ENCODE measurements around the gene SLC39A3. TPM values are rescaled to one million over a fixed set of nuclear protein-coding genes. Genes with fewer than 3 reads are reported as not detected.

Gene SLC39A3
- total and polyA plus RNA-seq, 2 experiments from 2014 or later, result 36.1 to 44.3 TPM

GRCh38 chr19:2703691-2704216, 36.1 kb downstream of the SLC39A3 start:
- no peak for DNase-seq (ENCODE audit: low spot score)

GRCh38 chr19:2703077-2703437, 36.8 kb downstream of the SLC39A3 start:
- no peak overlapping the region for H2AFZ ChIP-seq
- no peak overlapping the region for H3K4me3 ChIP-seq
- H3K4me1 ChIP-seq (ENCODE audit: insufficient read depth), result peaks cover 3% of the 10 kb centered on the region
- no peaks in the 10 kb centered on the region for H3K79me2 ChIP-seq
- H3K27me3 ChIP-seq, result peaks cover 11% of the 10 kb centered on the region
- no peak overlapping the region for H3K27ac ChIP-seq
- no peaks in the 10 kb centered on the region for H3K9me2 ChIP-seq (replicated peaks; ENCODE audit: insufficient read depth)
- 82% methylated on average over 5 of the region's 5 CpGs for WGBS (ENCODE audit: low lambda C conversion rate, missing lambda C conversion rate)
- no peaks in the 10 kb centered on the region for H3K9me3 ChIP-seq (ENCODE audit: low read depth)
- H4K20me1 ChIP-seq (ENCODE audit: insufficient read depth, poor library complexity, severe bottlenecking), result no peaks in the 10 kb centered on the region
- H3K4me2 ChIP-seq, result peak overlapping the region; percentile 82
- no peak for DNase-seq (ENCODE audit: low spot score)
- no peak for TF ChIP-seq EZH2phosphoT487 (IDR thresholded peaks at IDR 0.05; ENCODE audit: low read depth, severe bottlenecking, unreplicated experiment)
- TF ChIP-seq CTCF (IDR thresholded peaks at IDR 0.05; ENCODE audit: poor library complexity), result no peak
- no peaks in the 10 kb centered on the region for H3K36me3 ChIP-seq (replicated peaks; ENCODE audit: insufficient read depth, low read depth)

More at GRCh38 chr19:2703691-2704216, 36.1 kb downstream of the SLC39A3 start:
- no peak for TF ChIP-seq EZH2phosphoT487 (IDR thresholded peaks at IDR 0.05; ENCODE audit: low read depth, severe bottlenecking, unreplicated experiment)
- no peak for TF ChIP-seq CTCF (IDR thresholded peaks at IDR 0.05; ENCODE audit: poor library complexity)
- no peak for TF ChIP-seq EZH2 (IDR thresholded peaks at IDR 0.05; ENCODE audit: borderline replicate concordance)
- 68% methylated on average over 6 of the region's 6 CpGs for WGBS (ENCODE audit: low lambda C conversion rate, missing lambda C conversion rate)
- H3K27me3 ChIP-seq, result peaks cover 11% of the 10 kb centered on the region
- H3K4me1 ChIP-seq (ENCODE audit: insufficient read depth), result peaks cover 3% of the 10 kb centered on the region
- H3K36me3 ChIP-seq (replicated peaks; ENCODE audit: insufficient read depth, low read depth), result no peaks in the 10 kb centered on the region
- H3K27ac ChIP-seq, result no peak overlapping the region
- no peaks in the 10 kb centered on the region for H3K79me2 ChIP-seq
- no peak overlapping the region for H2AFZ ChIP-seq
- no peaks in the 10 kb centered on the region for H3K9me3 ChIP-seq (ENCODE audit: low read depth)
- no peaks in the 10 kb centered on the region for H3K9me2 ChIP-seq (replicated peaks; ENCODE audit: insufficient read depth)
- no peak overlapping the region for H3K4me3 ChIP-seq
- no peak overlapping the region for H3K4me2 ChIP-seq
- no peaks in the 10 kb centered on the region for H4K20me1 ChIP-seq (ENCODE audit: insufficient read depth, poor library complexity, severe bottlenecking)

DNA sequence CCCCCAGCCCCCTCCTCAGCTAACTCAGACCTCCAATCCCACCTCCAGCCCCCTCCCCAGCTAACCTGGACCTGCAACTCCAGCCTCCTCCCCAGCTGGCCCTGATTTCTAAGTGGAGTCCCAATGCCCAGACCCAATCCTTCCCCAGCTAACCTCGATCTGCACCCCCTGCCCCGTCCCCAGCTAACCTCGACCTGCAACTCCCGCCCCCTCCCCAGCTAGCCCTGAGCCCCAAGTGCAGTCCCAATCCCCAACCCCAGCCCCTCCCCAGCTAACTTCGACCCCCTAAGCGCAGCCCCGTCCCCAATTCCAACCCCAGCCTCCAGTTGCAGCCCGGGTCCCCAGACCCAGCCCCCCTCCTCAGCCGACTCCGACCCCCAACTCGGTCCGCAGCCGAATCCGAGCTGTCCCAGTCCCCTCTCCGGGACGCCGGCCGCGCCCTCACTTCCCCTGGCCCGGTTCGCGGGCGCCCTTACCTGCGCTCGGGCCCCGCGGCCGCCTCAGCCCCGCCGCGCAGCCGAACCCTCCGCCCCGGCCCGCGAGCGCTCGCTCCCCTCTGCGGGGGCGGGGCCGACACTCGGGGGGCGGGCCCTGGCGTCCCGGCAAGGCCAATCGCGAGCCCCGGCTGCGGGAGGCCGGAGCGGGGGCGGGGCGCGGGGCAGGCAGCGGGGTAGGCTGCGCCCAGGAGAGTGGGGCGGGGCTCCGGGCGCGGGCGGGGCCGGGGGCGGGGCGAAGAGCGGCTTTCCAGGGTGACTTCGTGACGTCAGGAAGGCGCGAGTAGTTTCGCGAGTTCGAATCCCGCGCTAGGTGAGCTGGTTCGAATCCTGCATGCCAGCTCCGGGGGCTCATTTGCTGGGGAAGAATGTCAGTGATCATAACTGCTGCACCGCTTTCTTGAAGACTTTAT, 37.4 kb downstream of the SLC39A3 start, which contains the start of gene GNG7:
TSS of gene GNG7 (minus strand) at position 525 of the 907 bp plus-strand sequence. CDS start 182,006 bp downstream, outside the sequence.
- no peaks in the 10 kb centered on the region for H3K79me2 ChIP-seq
- H3K9me2 ChIP-seq (replicated peaks; ENCODE audit: insufficient read depth), result no peaks in the 10 kb centered on the region
- no peaks in the 10 kb centered on the region for H4K20me1 ChIP-seq (ENCODE audit: insufficient read depth, poor library complexity, severe bottlenecking)
- peak within 1 kb of the TSS; percentile 71 for H2AFZ ChIP-seq
- TF ChIP-seq EZH2phosphoT487 (IDR thresholded peaks at IDR 0.05; ENCODE audit: low read depth, severe bottlenecking, unreplicated experiment) (no peak), CTCF (IDR thresholded peaks at IDR 0.05; ENCODE audit: poor library complexity) (no peak), EZH2 (IDR thresholded peaks at IDR 0.05; ENCODE audit: borderline replicate concordance) (no peak)
- peaks cover 3% of the 10 kb centered on the region for H3K4me1 ChIP-seq (ENCODE audit: insufficient read depth)
- H3K36me3 ChIP-seq (replicated peaks; ENCODE audit: insufficient read depth, low read depth), result no peaks in the 10 kb centered on the region
- 4% methylated on average over 31 of the region's 77 CpGs for WGBS (ENCODE audit: low lambda C conversion rate, missing lambda C conversion rate)
- peak within 1 kb of the TSS; percentile 87 for H3K4me3 ChIP-seq
- peak; percentile 96 for DNase-seq (ENCODE audit: low spot score)
- peaks cover 11% of the 10 kb centered on the region for H3K27me3 ChIP-seq
- peak within 1 kb of the TSS; percentile 83 for H3K4me2 ChIP-seq
- no peaks in the 10 kb centered on the region for H3K9me3 ChIP-seq (ENCODE audit: low read depth)
- H3K27ac ChIP-seq, result no peak within 1 kb of the TSS
